Measurements from ENCODE around the gene KAT6B.

DNA sequence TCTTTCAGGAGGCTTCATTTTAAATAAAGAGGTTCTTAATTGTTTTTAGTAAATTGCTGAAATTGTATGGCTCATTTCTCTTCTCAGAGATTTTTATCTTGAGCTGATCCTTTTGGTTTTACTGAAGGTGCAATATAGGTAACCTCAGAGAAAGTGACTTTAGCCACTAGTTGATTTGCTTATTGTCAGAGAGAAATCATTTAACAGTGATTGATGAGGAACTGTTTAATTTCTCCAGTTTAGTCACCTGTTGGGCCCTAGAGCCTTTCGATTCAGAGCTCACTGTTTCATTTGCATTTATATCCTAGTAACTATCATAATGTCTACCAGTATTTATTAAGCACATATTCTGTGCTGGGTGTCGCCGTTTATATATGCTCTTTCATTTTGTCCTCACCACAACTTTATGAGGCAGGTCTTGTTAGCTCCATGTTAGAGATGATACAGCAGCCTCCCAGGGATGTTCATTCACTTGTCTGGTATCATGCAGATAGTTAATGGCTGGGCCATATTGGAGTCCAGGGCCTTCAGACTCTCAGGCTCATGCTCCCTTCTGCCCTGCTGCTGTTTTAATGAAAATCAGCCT lies 42.1 kb downstream of the KAT6B start:
- TF ChIP-seq, protein P1, sequence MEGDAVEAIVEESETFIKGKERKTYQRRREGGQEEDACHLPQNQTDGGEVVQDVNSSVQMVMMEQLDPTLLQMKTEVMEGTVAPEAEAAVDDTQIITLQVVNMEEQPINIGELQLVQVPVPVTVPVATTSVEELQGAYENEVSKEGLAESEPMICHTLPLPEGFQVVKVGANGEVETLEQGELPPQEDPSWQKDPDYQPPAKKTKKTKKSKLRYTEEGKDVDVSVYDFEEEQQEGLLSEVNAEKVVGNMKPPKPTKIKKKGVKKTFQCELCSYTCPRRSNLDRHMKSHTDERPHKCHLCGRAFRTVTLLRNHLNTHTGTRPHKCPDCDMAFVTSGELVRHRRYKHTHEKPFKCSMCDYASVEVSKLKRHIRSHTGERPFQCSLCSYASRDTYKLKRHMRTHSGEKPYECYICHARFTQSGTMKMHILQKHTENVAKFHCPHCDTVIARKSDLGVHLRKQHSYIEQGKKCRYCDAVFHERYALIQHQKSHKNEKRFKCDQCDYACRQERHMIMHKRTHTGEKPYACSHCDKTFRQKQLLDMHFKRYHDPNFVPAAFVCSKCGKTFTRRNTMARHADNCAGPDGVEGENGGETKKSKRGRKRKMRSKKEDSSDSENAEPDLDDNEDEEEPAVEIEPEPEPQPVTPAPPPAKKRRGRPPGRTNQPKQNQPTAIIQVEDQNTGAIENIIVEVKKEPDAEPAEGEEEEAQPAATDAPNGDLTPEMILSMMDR (IDR thresholded peaks at IDR 0.05): no peak
- TF ChIP-seq POLR2A (IDR thresholded peaks at IDR 0.05) (no peak), EP300 (IDR thresholded peaks at IDR 0.05) (no peak)
